H9 (cell line): ENCODE data around the gene RBM22. TPM values are rescaled to one million over a fixed set of nuclear protein-coding genes. Genes with fewer than 3 reads are reported as not detected.

Source experiments
- DNase-seq: peaks from one replicate; pipeline ENCODE4 v3.0.0-alpha.2; 2017
- H2AFZ ChIP-seq: one replicate; pipeline ENCODE4 v1.6.1; 2013; ENCODE audit warnings: mild to moderate bottlenecking, low read length, control low read depth, moderate library complexity
- H2AK5ac ChIP-seq: 2 replicates; pipeline ENCODE4 v1.6.1; 2013; ENCODE audit warnings: low read length, control low read depth, mixed read lengths; ENCODE audit not compliant: insufficient read length
- H2BK120ac ChIP-seq: one replicate; pipeline ENCODE4 v1.6.1; 2013; ENCODE audit warnings: low read depth, mild to moderate bottlenecking, low read length, control low read depth, inconsistent platforms; ENCODE audit not compliant: poor library complexity, severe bottlenecking
- H2BK12ac ChIP-seq: 2 replicates; pipeline ENCODE4 v1.6.1; 2013; ENCODE audit warnings: low read length, control low read depth, mixed read lengths, low read depth; ENCODE audit not compliant: insufficient read length
- H2BK15ac ChIP-seq: 2 replicates; pipeline ENCODE4 v1.6.1; 2013; ENCODE audit warnings: low read depth, low read length, control low read depth
- H2BK20ac ChIP-seq: one replicate; pipeline ENCODE4 v1.6.1; 2013; ENCODE audit warnings: low read depth, mild to moderate bottlenecking, low read length, control low read depth, inconsistent platforms; ENCODE audit not compliant: poor library complexity, severe bottlenecking
- H2BK5ac ChIP-seq: 2 replicates; pipeline ENCODE4 v1.6.1; 2013; ENCODE audit warnings: low read length, control low read depth, mixed read lengths; ENCODE audit not compliant: insufficient read length
- H3K14ac ChIP-seq: 2 replicates; pipeline ENCODE4 v1.6.1; 2013; ENCODE audit warnings: low read length, control low read depth; ENCODE audit not compliant: insufficient read depth
- H3K18ac ChIP-seq: 2 replicates; pipeline ENCODE4 v1.6.1; 2013; ENCODE audit warnings: low read depth, mild to moderate bottlenecking, mixed read lengths, low read length, control low read depth; ENCODE audit not compliant: insufficient read length
- H3K23ac ChIP-seq: 2 replicates; pipeline ENCODE4 v1.6.1; 2013; ENCODE audit warnings: low read length, control low read depth, mixed read lengths, low read depth; ENCODE audit not compliant: insufficient read length
- H3K23me2 ChIP-seq: 2 replicates; pipeline ENCODE4 v1.6.1; 2013; ENCODE audit warnings: low read depth, mild to moderate bottlenecking, mixed read lengths, low read length, control low read depth; ENCODE audit not compliant: insufficient read length, poor library complexity, severe bottlenecking
- H3K27ac ChIP-seq: 2 replicates; pipeline ENCODE4 v1.5.1; 2013; ENCODE audit warnings: low read length, control low read depth, mixed read lengths, low read depth; ENCODE audit not compliant: insufficient read length
- H3K27me3 ChIP-seq: 2 replicates; pipeline ENCODE4 v1.6.1; 2013; ENCODE audit warnings: low read length, control low read depth, inconsistent platforms; ENCODE audit not compliant: insufficient read depth
- H3K4ac ChIP-seq: 2 replicates; pipeline ENCODE4 v1.6.1; 2013; ENCODE audit warnings: low read depth, mild to moderate bottlenecking, control low read depth, inconsistent platforms, low read length, moderate library complexity
- H3K4me1 ChIP-seq: 2 replicates; pipeline ENCODE4 v1.6.1; 2013; ENCODE audit warnings: low read length, control low read depth, inconsistent platforms; ENCODE audit not compliant: insufficient read depth
- H3K4me2 ChIP-seq: 2 replicates; pipeline ENCODE4 v1.6.1; 2013; ENCODE audit warnings: low read length, control low read depth, mixed read lengths; ENCODE audit not compliant: insufficient read length, insufficient read depth
- H3K56ac ChIP-seq: 2 replicates; pipeline ENCODE4 v1.6.1; 2013; ENCODE audit warnings: low read depth, mild to moderate bottlenecking, mixed read lengths, low read length, control low read depth; ENCODE audit not compliant: insufficient read length
- H3K79me1 ChIP-seq: 2 replicates; pipeline ENCODE4 v1.6.1; 2013; ENCODE audit warnings: low read depth, mild to moderate bottlenecking, moderate library complexity, low read length, control low read depth, inconsistent platforms; ENCODE audit not compliant: insufficient read depth, poor library complexity, severe bottlenecking
- H3K79me2 ChIP-seq: 2 replicates; pipeline ENCODE4 v1.6.1; 2013; ENCODE audit warnings: low read length, control low read depth, inconsistent platforms; ENCODE audit not compliant: insufficient read depth
- H3K9ac ChIP-seq: 2 replicates; pipeline ENCODE4 v1.6.1; 2013; ENCODE audit warnings: low read length, control low read depth, mixed read lengths; ENCODE audit not compliant: insufficient read length; ENCODE audit errors: extremely low read depth
- H3K9me3 ChIP-seq: one replicate; pipeline ENCODE4 v1.6.1; 2013; ENCODE audit warnings: low read depth, low read length, inconsistent platforms; ENCODE audit not compliant: control insufficient read depth
- H3T11ph ChIP-seq: one replicate; pipeline ENCODE4 v1.6.1; 2013; ENCODE audit warnings: mild to moderate bottlenecking, low read length, control low read depth, inconsistent platforms
- H4K20me1 ChIP-seq: one replicate; pipeline ENCODE4 v1.6.1; 2013; ENCODE audit not compliant: control insufficient read depth, insufficient read length, insufficient read depth
- H4K5ac ChIP-seq: 2 replicates; pipeline ENCODE4 v1.6.1; 2013; ENCODE audit warnings: low read depth, mild to moderate bottlenecking, mixed read lengths, low read length, control low read depth; ENCODE audit not compliant: insufficient read length
- H4K8ac ChIP-seq: replicated peaks from 2 replicates; pipeline ENCODE4 v1.6.1; 2013; ENCODE audit warnings: low read length, control low read depth, mixed read lengths, low read depth; ENCODE audit not compliant: insufficient read length
- H4K91ac ChIP-seq: 2 replicates; pipeline ENCODE4 v1.6.1; 2013; ENCODE audit warnings: low read depth, mild to moderate bottlenecking, moderate library complexity, mixed read lengths, low read length, control low read depth; ENCODE audit not compliant: insufficient read length
- H3K27ac Mint-ChIP-seq, 3 experiments: 2 replicates in 2 of 3; 3 replicates in 1 of 3; pipeline ENCODE4 v1.8.0; 2020 to 2021; ENCODE audit warnings: mixed read lengths in 3 of 3, mild to moderate bottlenecking in 1 of 3, moderate library complexity in 1 of 3
- H3K27me3 Mint-ChIP-seq: 2 replicates; pipeline ENCODE4 v1.8.0; 2021; ENCODE audit warnings: low read depth, mild to moderate bottlenecking, moderate library complexity, mixed read lengths
- H3K36me3 Mint-ChIP-seq, 3 experiments: 2 replicates in 2 of 3; 3 replicates in 1 of 3; pipeline ENCODE4 v1.8.0; 2020 to 2021; ENCODE audit warnings: low read depth in 3 of 3, mixed read lengths in 3 of 3; ENCODE audit not compliant: insufficient read depth in 1 of 3
- H3K4me1 Mint-ChIP-seq, 2 experiments: 2 replicates each; pipeline ENCODE4 v1.8.0; 2020; ENCODE audit warnings: mixed read lengths in 2 of 2
- H3K4me3 Mint-ChIP-seq, 2 experiments: 2 replicates in 1 of 2; 3 replicates in 1 of 2; pipeline ENCODE4 v1.8.0; 2020 to 2021; ENCODE audit warnings: mild to moderate bottlenecking in 2 of 2, mixed read lengths in 2 of 2, moderate library complexity in 1 of 2
- H3K9me3 Mint-ChIP-seq, 2 experiments: 2 replicates in 1 of 2; 3 replicates in 1 of 2; pipeline ENCODE4 v1.8.0; 2020; ENCODE audit warnings: mild to moderate bottlenecking in 2 of 2, mixed read lengths in 2 of 2, moderate library complexity in 1 of 2
- CTCF ChIP-seq: fragments of 200-600 bp; sonication (generic); conservative IDR thresholded peaks from 3 replicates; pipeline ENCODE4 v1.8.0; 2021; ENCODE audit warnings: antibody characterized with exemption, mild to moderate bottlenecking
- whole genome bisulfite sequencing: extraction: QIAGEN DNeasy Blood & Tissue Kit; methylation state at CpG from one replicate; pipeline ENCODE4 v1.1.7; 2013; ENCODE audit warnings: missing lambda C conversion rate, low lambda C conversion rate, mixed read lengths; ENCODE audit not compliant: insufficient read length; ENCODE audit errors: extremely low coverage; 5-methylcytosine and 5-hydroxymethylcytosine counted together
- total RNA-seq: library from RNA; stranded (reverse); gene quantifications from 2 replicates; pipeline ENCODE4 v1.2.1, GENCODE V29; 2021

Gene RBM22
- total RNA-seq, 1 experiment from 2014 or later = 47.0 TPM

DNA sequence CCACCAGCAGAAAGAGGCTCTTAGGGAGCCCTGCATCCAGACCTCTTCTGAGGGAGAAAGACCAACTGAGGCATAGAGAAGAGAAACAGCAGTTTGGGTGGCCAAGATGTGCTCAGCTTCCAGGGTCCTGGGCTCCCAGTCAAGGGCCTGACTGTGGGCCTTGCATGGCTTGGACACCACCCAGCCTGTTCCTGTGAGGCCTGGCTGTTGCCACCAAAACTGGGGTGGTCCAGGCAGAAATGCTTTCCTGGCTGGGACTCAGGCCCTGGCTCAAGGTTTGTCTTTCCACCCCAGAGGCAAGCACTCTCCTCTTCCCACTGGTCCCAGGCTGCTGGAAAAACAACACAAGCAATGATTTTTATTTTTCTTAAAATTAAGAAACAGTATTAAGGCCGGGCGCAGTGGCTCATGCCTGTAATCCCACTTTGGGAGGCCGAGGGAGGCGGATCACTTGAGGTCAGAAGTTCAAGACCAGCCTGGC lies 26.5 kb downstream of the RBM22 start:
- Mint-ChIP-seq H3K27ac (peak overlapping the region in 2 of 3 experiments; percentile 55 to 74; a peak in 2 of 7 replicates), H3K9me3 (no peaks in the 10 kb centered on the region; a peak in 1 of 5 replicates), H3K4me3 (no peak overlapping the region; a peak in 1 of 5 replicates), H3K36me3 (peaks cover 7 to 12% (median 8%) of the 10 kb centered on the region in 3 experiments; a peak in 6 of 7 replicates), H3K27me3 (no peaks in the 10 kb centered on the region), H3K4me1 (peaks cover 29 to 30% of the 10 kb centered on the region in 2 experiments)
- Histone ChIP-seq H2AK5ac (no peak overlapping the region), H3K27ac (no peak overlapping the region), H3K23me2 (peaks cover 7% of the 10 kb centered on the region), H2BK20ac (no peak overlapping the region), H4K8ac (no peak overlapping the region), H3K9ac (no peak overlapping the region), H3K4me2 (no peak overlapping the region), H2BK15ac (no peak overlapping the region), H2BK120ac (no peak overlapping the region), H3K18ac (no peak overlapping the region), H2BK12ac (no peak overlapping the region), H3K27me3 (no peaks in the 10 kb centered on the region), H3K23ac (no peak overlapping the region), H4K5ac (no peak overlapping the region), H3K4ac (no peak overlapping the region), H3K79me1 (no peaks in the 10 kb centered on the region), H3K79me2 (no peaks in the 10 kb centered on the region), H3T11ph (no peak overlapping the region), H3K4me1 (peaks cover 3% of the 10 kb centered on the region; the same call in 1 of the 2 replicates), H4K20me1 (no peaks in the 10 kb centered on the region), H4K91ac (no peak overlapping the region), H3K56ac (no peak overlapping the region), H3K9me3 (no peaks in the 10 kb centered on the region), H2BK5ac (no peak overlapping the region), H3K14ac (no peak overlapping the region), H2AFZ (no peak overlapping the region)
- TF ChIP-seq CTCF = no peak
- no CpG with 5 or more reads among the region's 4 CpGs for WGBS
- no peak for DNase-seq
